EH (cell line): ENCODE measurements around the gene OAF.

Experiments used
- DNase-seq: peaks from one replicate; pipeline ENCODE4 v3.0.0-alpha.2; 2015; ENCODE audit warnings: low read depth

OAF gene

GRCh38 chr11:120203626-120204025 is 7.2 kb upstream of the OAF start:
- peak; percentile 78 for DNase-seq

DNA sequence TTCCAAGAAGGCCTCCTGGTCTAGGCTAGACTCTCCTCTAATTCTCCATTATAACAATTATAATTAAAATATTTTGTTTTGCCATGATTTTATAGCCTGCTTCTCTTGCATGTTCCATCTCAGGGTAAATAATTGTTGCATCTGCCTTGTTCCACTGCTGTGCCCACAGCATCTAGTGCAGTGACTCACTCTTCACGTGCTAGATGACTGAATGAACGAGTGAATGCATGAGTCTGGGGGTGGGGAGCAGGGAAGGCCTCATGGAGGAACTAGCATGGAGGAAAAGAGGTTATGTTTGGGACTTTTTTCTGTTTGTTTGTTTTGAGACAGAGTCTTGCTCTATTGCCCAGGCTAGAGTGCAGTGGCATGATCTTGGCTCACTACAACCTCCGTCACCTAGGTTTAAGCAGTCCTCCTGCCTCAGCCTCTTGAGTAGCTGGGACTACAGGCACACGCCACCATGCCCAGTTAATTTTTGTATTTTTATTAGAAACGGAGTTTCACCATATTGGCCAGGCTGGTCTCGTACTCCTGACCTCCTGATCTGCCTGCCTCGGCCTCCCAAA is 5.2 kb upstream of the OAF start:
- peak; percentile 75 for DNase-seq

- DNase-seq = no peak
These were observed 3.3 kb upstream of the OAF start for GRCh38 chr11:120207512-120207911.

GRCh38 chr11:120208001-120208441 is 2.8 kb upstream of the OAF start:
- peak; percentile 50 for DNase-seq

DNA sequence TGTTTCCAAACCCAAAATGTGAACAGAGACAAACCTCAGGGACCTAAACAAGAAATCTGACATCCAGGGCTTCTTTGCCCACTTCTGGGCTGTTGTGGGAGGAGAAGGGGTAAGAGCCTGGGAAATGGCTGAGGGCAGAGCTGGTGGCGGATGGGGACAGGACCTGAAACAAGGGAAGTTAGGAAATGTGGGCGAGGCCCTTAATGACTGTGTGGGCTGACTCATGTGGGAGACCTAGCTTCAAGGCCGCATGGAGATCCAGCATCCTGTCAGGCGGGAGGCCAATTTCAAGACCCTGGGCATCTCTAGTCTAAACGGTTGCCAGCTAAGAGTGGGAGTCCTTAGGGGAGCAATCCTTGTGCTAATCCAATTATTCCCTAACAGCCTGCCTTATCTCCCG is 2.1 kb upstream of the OAF start:
- peak; percentile 81 for DNase-seq

DNA sequence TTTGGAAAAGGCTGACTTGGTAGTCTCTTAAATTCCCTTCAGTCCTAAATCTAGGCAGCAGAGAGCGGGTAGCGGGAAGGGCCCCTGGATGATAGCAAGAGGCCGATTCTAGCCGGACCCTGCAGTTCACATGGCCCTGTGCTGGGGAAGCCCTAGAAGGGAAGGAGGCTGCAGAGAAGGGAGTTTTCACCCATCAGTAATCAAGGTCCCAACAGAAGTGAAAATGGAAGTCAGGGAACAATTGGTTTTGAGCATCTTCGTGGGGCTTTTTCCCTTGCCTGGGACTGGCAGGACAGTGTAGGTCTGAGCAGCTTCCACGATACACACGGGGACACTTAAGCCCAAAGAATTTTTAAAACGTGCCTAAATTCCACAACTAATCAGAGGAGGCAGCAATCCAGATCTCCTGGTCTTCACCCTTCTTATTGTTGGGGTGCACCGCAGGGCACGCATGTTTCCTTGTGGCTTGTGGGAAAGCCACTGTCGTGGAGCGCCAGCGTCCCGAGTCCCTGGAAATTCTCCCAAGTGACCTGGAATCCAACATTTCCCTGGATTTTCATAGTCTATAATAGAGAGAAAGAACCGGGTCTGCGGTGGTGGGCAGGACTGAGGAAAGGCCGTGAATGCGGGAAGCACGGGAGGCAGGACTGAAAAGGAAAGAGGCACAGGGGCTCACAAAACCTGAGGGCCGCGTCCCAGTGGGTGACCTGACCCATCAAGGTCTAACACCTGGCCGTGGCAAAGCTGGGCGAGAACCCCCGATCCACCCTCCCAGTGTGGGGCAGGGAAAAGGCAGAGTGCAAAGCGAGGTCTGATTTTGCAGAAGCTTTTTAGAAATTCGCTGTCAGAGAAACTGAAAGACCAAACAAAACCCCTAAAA is 846 bp upstream of the OAF start:
- peak; percentile 36 for DNase-seq

DNA sequence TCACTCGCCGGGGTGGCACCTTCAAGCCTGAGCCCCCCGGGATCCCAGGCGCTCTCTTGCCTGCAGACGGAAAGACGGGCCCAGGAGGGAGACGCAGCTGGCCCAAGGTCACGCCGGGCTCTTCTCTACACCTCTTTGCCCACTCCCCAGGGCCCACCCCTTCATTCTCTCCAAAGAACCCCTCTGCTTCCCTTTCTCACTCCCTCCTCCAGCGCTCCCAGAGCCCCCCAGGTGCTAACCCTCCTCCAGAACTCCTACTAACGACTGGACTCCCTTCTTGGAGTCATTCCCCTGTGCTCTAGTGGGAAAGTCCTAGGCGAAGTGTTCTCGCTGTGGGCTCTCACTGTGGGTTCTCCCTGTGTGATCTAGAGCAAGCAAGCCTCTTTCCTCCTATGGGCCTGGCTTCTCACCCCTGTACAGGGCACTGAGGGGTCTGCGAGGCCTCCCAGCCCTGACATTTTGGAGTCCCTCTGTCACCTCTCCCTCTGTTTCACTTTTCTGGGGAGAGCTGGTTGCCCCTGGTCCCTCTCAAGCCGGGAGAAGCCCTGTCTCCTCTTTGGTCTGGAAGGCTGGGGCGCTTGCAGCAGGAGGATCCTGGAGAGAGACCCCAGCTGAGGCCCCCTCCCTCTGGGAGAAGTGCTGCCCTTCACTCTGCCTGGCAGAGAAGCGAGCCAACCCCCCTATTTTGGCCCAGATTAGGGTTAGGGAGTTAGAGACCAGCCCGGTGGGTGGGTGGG is 858 bp downstream of the OAF start:
- DNase-seq = peak; percentile 24

DNA sequence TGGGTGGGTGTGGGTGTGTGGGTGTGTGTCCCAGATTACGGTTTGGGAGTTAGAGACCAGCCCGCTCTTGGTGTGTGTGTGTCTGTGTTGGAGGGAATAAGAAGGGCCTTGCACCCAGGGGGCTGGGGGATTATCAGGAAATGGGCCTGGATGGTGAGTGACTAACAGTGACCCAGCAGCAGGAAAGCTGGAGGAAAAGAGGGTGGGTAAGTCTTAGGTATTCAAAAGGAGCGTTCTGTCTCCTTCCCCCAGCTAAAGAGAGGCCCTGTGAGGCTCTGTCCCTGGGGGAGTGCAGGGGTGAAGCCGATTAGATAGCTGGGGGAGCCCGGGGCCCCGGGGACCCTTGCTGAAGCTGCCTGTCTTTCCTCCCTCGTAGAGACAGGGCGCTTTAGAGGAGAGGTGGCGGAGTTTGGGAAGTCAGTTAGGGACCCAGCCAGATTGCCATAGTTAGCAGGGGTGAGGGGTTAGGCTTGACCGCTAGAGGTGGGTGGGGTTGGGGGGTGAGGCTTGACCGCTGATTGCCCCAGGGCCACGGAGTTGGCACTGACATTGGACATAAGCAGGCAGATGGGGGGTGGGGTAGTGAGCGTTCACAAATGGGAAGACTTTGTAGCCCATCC is 1.5 kb downstream of the OAF start:
- DNase-seq = peak; percentile 25

GRCh38 chr11:120212926-120213325 is 2.1 kb downstream of the OAF start:
- DNase-seq = peak; percentile 43

DNA sequence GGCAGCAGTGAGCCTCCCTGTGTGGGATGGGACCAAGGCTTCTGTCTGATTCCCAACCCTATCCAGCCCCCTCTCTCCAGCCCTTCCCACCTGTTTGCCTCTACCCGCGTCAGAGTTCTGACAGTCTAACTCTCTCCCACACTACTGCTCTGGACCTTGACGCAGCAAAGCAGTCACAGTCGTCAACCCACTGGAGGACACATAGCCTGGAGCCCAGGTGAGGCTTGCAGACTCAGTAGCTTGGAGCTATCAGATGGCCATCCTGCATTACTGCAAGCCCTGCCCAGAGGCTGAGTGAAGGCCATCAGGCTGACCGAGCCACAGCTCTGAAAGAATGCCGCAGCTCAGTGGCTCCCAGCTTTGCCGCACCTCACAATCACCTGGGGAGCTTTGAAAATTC is 3.7 kb downstream of the OAF start:
- DNase-seq = no peak

DNA sequence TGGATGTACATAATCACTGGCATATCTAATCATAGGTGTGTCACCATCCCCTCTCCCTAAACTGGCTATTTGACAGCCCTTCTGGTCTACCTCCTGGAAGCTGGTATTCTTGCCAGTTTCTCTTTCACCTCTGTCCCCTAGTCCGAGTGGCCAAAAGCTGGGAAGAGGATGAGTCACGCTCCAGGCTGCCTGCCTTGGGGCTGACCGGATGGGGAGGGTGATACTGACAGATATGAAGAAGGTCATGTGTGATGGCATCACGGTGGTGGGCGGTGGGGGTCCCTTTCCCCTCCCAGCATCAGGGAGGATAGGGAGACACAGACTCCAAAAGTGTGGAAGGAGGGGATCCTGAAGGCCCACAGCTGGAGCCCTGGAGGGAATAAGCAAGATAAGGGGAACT is 4.8 kb downstream of the OAF start:
- peak; percentile 79 for DNase-seq

- DNase-seq = no peak
These were observed 5.7 kb downstream of the OAF start for GRCh38 chr11:120216426-120217102.

DNA sequence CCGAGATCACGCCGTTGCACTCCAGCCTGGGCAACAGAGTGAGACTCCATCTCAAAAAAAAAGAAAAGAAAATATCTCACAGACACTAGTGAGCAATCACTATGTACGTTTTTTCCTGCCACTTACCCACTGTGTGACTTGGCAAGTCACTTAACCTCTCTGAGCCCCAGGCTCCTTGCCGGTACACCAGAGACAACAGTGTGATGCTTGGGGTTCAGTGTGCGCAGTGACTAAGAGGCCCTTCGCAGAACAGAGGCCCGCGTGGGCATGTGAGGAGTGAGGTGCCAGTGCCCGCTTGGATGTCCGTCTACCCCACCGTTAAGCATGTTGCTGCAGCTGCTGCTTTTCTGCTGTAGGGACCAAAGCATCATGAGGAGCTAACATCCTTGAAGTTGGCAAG is 6.7 kb downstream of the OAF start:
- DNase-seq = no peak

GRCh38 chr11:120217941-120218694 is 7.3 kb downstream of the OAF start:
- DNase-seq = no peak

- DNase-seq = no peak
These were observed 7.8 kb downstream of the OAF start for GRCh38 chr11:120218695-120219033.

DNA sequence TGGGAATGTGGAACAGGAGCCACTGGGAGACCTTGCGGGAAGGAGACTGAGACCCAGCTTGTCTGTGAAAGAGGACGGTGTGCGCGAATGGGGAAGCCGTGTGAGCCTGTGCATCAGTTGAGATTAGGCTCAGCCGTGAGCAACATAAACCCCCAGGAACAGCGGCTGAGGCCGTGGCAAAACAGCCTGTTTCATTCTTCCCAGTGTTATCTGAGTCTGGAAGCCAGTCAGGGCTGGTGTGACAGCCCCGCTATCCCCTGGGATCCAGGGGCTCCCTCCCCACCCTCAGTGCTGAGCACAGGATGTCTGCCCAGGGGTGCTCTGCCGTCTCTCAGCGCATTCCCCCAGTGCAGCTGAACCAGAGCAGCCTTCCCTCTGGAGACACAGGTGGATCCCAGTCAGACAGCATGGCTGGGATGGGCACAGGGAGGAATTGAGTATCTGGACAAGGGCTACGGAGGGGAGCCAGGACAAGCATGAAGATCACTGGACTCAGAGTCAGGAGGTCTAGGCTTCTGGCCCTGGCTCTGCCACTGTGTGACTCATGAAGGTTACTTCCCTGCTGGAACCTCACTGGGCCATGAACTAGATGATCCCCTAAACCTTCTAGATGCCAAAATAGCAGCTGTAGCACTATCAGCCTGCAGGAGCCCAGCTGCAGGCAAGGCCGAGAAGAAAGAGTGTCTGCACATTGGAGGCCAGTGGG is 8.6 kb downstream of the OAF start:
- no peak for DNase-seq

- DNase-seq = no peak
These were observed 9.3 kb downstream of the OAF start for GRCh38 chr11:120219938-120220746.

GRCh38 chr11:120220747-120221037 is 9.9 kb downstream of the OAF start:
- no peak for DNase-seq

DNA sequence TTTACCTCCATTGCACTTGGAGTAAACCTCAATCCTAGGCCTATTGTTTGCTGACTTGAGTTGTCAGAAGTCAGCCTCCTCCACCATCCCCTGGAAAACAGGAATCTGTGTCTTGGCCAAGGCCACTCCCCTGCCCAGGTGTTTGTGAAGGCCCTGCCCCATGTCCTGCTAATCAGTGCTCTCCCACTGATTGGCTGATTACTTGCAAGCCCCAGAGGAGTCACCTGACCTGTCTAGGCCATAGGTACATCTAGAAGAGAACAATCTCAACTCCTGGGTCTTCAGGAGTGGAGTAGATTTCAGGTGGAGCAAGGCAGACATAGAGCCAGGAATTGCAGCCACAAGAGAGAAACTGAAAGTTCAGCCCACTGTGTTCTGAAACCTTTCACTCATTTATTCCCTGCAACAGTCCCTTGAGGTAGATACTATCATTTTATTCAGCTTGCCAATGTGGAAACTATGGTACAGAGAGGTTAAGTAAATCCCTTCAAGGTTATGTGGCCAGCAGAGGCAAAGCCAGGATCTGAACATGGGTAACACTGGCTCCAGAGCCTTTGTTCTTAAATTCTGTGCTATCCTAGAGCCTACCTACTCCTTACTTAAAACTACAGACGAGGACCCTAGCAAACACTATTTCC is 10.4 kb downstream of the OAF start:
- DNase-seq = no peak

- no peak for DNase-seq
These were observed 12.1 kb downstream of the OAF start for GRCh38 chr11:120222916-120223315.
